Measurements from ENCODE around the gene RSRC1.

The RSRC1 gene

DNA sequence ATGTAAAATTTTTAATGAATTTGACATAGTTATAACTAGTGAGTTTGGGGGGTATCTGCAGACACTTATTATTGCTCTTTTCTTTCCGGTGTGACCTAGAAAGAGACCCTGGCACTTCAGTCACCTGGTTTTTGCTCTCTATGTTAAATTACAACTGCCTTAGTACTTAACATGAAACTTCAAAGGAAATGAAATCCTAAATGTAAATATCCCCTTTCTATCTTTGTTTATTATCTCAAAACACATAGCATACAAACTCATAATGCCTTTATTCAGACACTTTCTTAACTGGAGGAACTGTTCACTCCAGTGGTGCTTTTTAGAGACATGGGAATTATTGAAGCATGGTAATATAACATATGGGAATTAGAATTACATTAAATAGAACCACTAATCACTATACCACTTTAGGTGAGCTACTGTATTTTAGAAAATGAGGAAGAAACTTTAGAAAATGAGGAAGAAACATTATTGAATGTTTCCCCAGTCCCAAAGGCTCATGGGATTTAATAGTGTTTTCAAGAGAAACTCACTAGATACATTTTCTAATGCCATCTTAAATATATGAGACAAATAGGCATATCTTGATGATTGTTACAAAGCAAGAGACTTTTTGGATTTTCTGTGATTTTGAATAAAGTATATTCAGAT is 341.6 kb downstream of the RSRC1 start:
- no peak overlapping the region for H3K27ac ChIP-seq (ENCODE audit: low read depth, low read length)
- no CpG with 5 or more reads among the region's 1 CpG for WGBS (ENCODE audit: extremely low coverage, insufficient coverage, low lambda C conversion rate)
- no peaks in the 10 kb centered on the region for H3K79me1 ChIP-seq (ENCODE audit: low read length)
- H4K5ac ChIP-seq (ENCODE audit: low read length) = no peak overlapping the region
- no peaks in the 10 kb centered on the region for H3K4me1 ChIP-seq (ENCODE audit: control insufficient read depth, low read depth, low read length)
- DNase-seq = no peak
- H3K4me2 ChIP-seq (ENCODE audit: low read length) = no peak overlapping the region
- H3K27me3 ChIP-seq (ENCODE audit: insufficient read depth, low read length, poor library complexity) = no peaks in the 10 kb centered on the region
- H2BK5ac ChIP-seq (ENCODE audit: low read length) = no peak overlapping the region
- H3K4me3 ChIP-seq (ENCODE audit: low read length) = no peak overlapping the region
- no peaks in the 10 kb centered on the region for H3K36me3 ChIP-seq (ENCODE audit: control insufficient read depth, insufficient read depth, low read length)
- no peaks in the 10 kb centered on the region for H3K79me2 ChIP-seq (ENCODE audit: control insufficient read depth, insufficient read depth, low read length)
- no peak overlapping the region for H2AK5ac ChIP-seq (ENCODE audit: low read length)
- H4K8ac ChIP-seq (ENCODE audit: low read depth, low read length) = no peak overlapping the region
- H2BK15ac ChIP-seq (replicated peaks; ENCODE audit: low read depth) = no peak overlapping the region
- no peak overlapping the region for H3K56ac ChIP-seq (ENCODE audit: low read length)
- H3K23ac ChIP-seq (ENCODE audit: low read length) = no peak overlapping the region
- no peak overlapping the region for H3K9ac ChIP-seq (ENCODE audit: low read length)
- H2BK120ac ChIP-seq (ENCODE audit: low read depth, low read length) = no peak overlapping the region
- H3K4ac ChIP-seq (ENCODE audit: low read depth, low read length) = no peak overlapping the region
- no peak overlapping the region for H3K18ac ChIP-seq (ENCODE audit: low read length)

DNA sequence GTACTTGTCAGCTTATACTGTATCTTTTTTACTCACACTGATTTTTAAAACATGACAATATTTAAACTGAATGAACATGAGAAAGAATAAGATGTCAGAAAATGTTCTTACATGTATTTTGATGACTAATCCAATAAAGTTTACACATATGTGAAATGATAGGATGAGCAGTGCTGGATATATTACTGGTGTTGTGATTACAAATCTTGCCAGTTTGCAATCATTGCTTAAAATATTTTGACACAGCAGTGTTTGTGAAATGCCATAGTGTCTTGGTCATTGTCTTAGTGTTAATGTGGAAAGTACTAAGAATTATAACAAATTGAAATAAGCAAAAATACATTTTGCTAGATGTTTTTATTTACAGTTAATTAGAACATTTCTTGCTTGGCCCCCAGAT is 342.4 kb downstream of the RSRC1 start:
- Histone ChIP-seq H3K9ac (ENCODE audit: low read length) (no peak overlapping the region), H3K27me3 (ENCODE audit: insufficient read depth, low read length, poor library complexity) (no peaks in the 10 kb centered on the region), H4K5ac (ENCODE audit: low read length) (no peak overlapping the region), H3K36me3 (ENCODE audit: control insufficient read depth, insufficient read depth, low read length) (no peaks in the 10 kb centered on the region), H2BK120ac (ENCODE audit: low read depth, low read length) (no peak overlapping the region), H3K27ac (ENCODE audit: low read depth, low read length) (no peak overlapping the region), H4K8ac (ENCODE audit: low read depth, low read length) (no peak overlapping the region), H3K23ac (ENCODE audit: low read length) (no peak overlapping the region), H2AK5ac (ENCODE audit: low read length) (no peak overlapping the region), H3K4me2 (ENCODE audit: low read length) (no peak overlapping the region), H3K56ac (ENCODE audit: low read length) (no peak overlapping the region), H2BK5ac (ENCODE audit: low read length) (no peak overlapping the region), H3K4me1 (ENCODE audit: control insufficient read depth, low read depth, low read length) (no peaks in the 10 kb centered on the region), H3K4ac (ENCODE audit: low read depth, low read length) (no peak overlapping the region), H3K79me2 (ENCODE audit: control insufficient read depth, insufficient read depth, low read length) (no peaks in the 10 kb centered on the region), H2BK15ac (replicated peaks; ENCODE audit: low read depth) (no peak overlapping the region), H3K4me3 (ENCODE audit: low read length) (no peak overlapping the region), H3K18ac (ENCODE audit: low read length) (no peak overlapping the region), H3K79me1 (ENCODE audit: low read length) (no peaks in the 10 kb centered on the region)
- DNase-seq = no peak

DNA sequence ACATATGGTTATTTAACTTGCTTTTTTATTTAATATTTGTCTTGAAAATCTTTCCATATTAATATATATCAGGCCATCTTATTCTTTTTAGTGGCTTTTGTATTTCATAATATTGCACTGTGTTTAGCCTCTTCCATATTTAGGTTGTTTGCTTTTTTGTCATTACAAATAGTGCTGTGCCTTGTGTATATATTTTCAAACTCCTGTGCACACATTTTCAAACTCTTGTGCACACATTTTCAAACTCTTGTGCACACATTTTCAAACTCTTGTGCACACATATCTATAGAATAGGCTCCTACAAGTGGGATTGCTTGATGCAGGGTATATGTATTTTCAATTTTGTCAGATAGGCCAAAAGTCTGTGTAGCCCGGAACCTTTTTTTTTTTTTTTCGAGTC is 343.1 kb downstream of the RSRC1 start:
- Histone ChIP-seq H3K36me3 (ENCODE audit: control insufficient read depth, insufficient read depth, low read length) (no peaks in the 10 kb centered on the region), H3K4me3 (ENCODE audit: low read length) (no peak overlapping the region), H2BK15ac (replicated peaks; ENCODE audit: low read depth) (no peak overlapping the region), H3K4me2 (ENCODE audit: low read length) (no peak overlapping the region), H4K8ac (ENCODE audit: low read depth, low read length) (no peak overlapping the region), H3K79me1 (ENCODE audit: low read length) (no peaks in the 10 kb centered on the region), H3K27me3 (ENCODE audit: insufficient read depth, low read length, poor library complexity) (no peaks in the 10 kb centered on the region), H3K18ac (ENCODE audit: low read length) (no peak overlapping the region), H2BK5ac (ENCODE audit: low read length) (no peak overlapping the region), H3K56ac (ENCODE audit: low read length) (no peak overlapping the region), H2BK120ac (ENCODE audit: low read depth, low read length) (no peak overlapping the region), H4K5ac (ENCODE audit: low read length) (no peak overlapping the region), H3K23ac (ENCODE audit: low read length) (no peak overlapping the region), H3K79me2 (ENCODE audit: control insufficient read depth, insufficient read depth, low read length) (no peaks in the 10 kb centered on the region), H3K4me1 (ENCODE audit: control insufficient read depth, low read depth, low read length) (no peaks in the 10 kb centered on the region), H3K27ac (ENCODE audit: low read depth, low read length) (no peak overlapping the region), H3K4ac (ENCODE audit: low read depth, low read length) (no peak overlapping the region), H3K9ac (ENCODE audit: low read length) (no peak overlapping the region), H2AK5ac (ENCODE audit: low read length) (no peak overlapping the region)
- no CpG with 5 or more reads among the region's 2 CpGs for WGBS (ENCODE audit: extremely low coverage, insufficient coverage, low lambda C conversion rate)
- DNase-seq = no peak

DNA sequence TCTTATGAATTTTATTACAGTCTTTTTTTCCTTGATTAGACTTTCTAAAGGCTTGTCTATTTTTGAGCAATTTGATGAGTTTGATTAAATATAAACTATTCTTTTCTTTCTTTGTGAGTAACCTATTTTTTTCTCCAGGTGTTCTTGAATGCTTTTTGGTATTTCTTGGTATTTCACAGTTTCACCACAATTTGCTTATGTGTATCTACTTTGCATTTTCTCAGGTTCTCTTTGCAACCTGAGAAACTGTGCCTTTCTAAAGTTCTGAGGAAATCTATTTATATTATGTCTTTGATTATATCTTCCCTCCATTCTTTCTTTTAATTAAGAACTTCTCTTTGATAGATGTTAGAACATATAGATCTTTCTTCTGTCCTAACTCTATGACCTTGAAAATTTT is 344.0 kb downstream of the RSRC1 start:
- Histone ChIP-seq H3K4ac (ENCODE audit: low read depth, low read length) (no peak overlapping the region), H3K23ac (ENCODE audit: low read length) (no peak overlapping the region), H3K4me2 (ENCODE audit: low read length) (no peak overlapping the region), H2BK5ac (ENCODE audit: low read length) (no peak overlapping the region), H2BK15ac (replicated peaks; ENCODE audit: low read depth) (no peak overlapping the region), H2BK120ac (ENCODE audit: low read depth, low read length) (no peak overlapping the region), H3K18ac (ENCODE audit: low read length) (no peak overlapping the region), H3K79me2 (ENCODE audit: control insufficient read depth, insufficient read depth, low read length) (no peaks in the 10 kb centered on the region), H3K4me1 (ENCODE audit: control insufficient read depth, low read depth, low read length) (no peaks in the 10 kb centered on the region), H3K9ac (ENCODE audit: low read length) (no peak overlapping the region), H3K4me3 (ENCODE audit: low read length) (no peak overlapping the region), H2AK5ac (ENCODE audit: low read length) (no peak overlapping the region), H4K8ac (ENCODE audit: low read depth, low read length) (no peak overlapping the region), H3K27me3 (ENCODE audit: insufficient read depth, low read length, poor library complexity) (no peaks in the 10 kb centered on the region), H3K27ac (ENCODE audit: low read depth, low read length) (no peak overlapping the region), H4K5ac (ENCODE audit: low read length) (no peak overlapping the region), H3K36me3 (ENCODE audit: control insufficient read depth, insufficient read depth, low read length) (no peaks in the 10 kb centered on the region), H3K56ac (ENCODE audit: low read length) (no peak overlapping the region), H3K79me1 (ENCODE audit: low read length) (no peaks in the 10 kb centered on the region)
- no peak for DNase-seq

DNA sequence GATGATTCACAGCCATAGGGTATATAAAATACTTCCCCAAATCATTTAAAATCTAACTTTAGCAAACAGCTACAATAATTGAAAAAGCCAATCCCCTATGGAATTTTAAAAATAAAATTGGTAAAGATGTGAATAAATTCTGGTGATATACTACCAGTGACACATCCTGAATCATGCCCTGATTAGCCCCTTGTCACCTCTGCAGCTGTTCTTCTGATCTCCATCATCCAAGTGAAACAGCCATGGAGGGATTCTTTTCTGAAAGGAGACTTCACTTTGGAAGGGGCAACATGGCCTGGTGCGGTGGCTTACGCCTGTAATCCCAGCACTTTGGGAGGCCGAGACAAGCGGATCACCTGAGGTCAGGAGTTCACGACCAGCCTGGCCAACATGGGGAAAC is 345.5 kb downstream of the RSRC1 start:
- Histone ChIP-seq H2BK15ac (replicated peaks; ENCODE audit: low read depth) (no peak overlapping the region), H4K5ac (ENCODE audit: low read length) (no peak overlapping the region), H3K56ac (ENCODE audit: low read length) (no peak overlapping the region), H3K23ac (ENCODE audit: low read length) (no peak overlapping the region), H3K27me3 (ENCODE audit: insufficient read depth, low read length, poor library complexity) (no peaks in the 10 kb centered on the region), H3K79me2 (ENCODE audit: control insufficient read depth, insufficient read depth, low read length) (no peaks in the 10 kb centered on the region), H3K36me3 (ENCODE audit: control insufficient read depth, insufficient read depth, low read length) (no peaks in the 10 kb centered on the region), H3K4ac (ENCODE audit: low read depth, low read length) (no peak overlapping the region), H3K9ac (ENCODE audit: low read length) (no peak overlapping the region), H2BK5ac (ENCODE audit: low read length) (no peak overlapping the region), H3K4me2 (ENCODE audit: low read length) (no peak overlapping the region), H3K79me1 (ENCODE audit: low read length) (no peaks in the 10 kb centered on the region), H3K4me1 (ENCODE audit: control insufficient read depth, low read depth, low read length) (no peaks in the 10 kb centered on the region), H3K4me3 (ENCODE audit: low read length) (no peak overlapping the region), H2AK5ac (ENCODE audit: low read length) (no peak overlapping the region), H2BK120ac (ENCODE audit: low read depth, low read length) (no peak overlapping the region), H3K18ac (ENCODE audit: low read length) (no peak overlapping the region), H3K27ac (ENCODE audit: low read depth, low read length) (no peak overlapping the region), H4K8ac (ENCODE audit: low read depth, low read length) (no peak overlapping the region)
- no peak for DNase-seq
- WGBS (ENCODE audit: extremely low coverage, insufficient coverage, low lambda C conversion rate) = no CpG with 5 or more reads among the region's 5 CpGs

DNA sequence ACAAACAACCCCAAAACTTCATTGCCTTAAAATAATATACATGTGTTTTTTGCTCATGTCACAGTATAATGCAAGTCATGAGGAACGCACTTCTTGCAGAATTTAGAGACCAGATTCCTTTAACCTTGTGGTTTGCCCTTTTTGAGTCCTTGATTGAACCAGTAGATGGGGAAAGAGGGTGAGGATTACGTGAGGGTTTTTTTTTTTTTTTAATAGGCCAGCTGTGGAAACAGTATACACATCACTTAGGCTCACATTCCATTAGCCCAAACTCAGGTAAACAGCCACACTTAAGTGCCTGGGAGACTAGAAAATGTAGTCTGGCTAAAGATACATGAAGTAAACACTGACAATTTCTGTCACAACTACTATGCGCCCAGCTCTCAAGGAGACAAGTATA is 346.2 kb downstream of the RSRC1 start:
- H2BK120ac ChIP-seq (ENCODE audit: low read depth, low read length) = no peak overlapping the region
- H3K4me3 ChIP-seq (ENCODE audit: low read length) = no peak overlapping the region
- H2BK5ac ChIP-seq (ENCODE audit: low read length) = no peak overlapping the region
- H3K27me3 ChIP-seq (ENCODE audit: insufficient read depth, low read length, poor library complexity) = no peaks in the 10 kb centered on the region
- no peak overlapping the region for H2AK5ac ChIP-seq (ENCODE audit: low read length)
- no peak overlapping the region for H4K8ac ChIP-seq (ENCODE audit: low read depth, low read length)
- H3K27ac ChIP-seq (ENCODE audit: low read depth, low read length) = no peak overlapping the region
- no peak overlapping the region for H3K9ac ChIP-seq (ENCODE audit: low read length)
- no peak overlapping the region for H2BK15ac ChIP-seq (replicated peaks; ENCODE audit: low read depth)
- no peak overlapping the region for H3K23ac ChIP-seq (ENCODE audit: low read length)
- H3K56ac ChIP-seq (ENCODE audit: low read length) = no peak overlapping the region
- H3K18ac ChIP-seq (ENCODE audit: low read length) = no peak overlapping the region
- H3K4me1 ChIP-seq (ENCODE audit: control insufficient read depth, low read depth, low read length) = no peaks in the 10 kb centered on the region
- DNase-seq = no peak
- no peak overlapping the region for H3K4ac ChIP-seq (ENCODE audit: low read depth, low read length)
- H3K79me2 ChIP-seq (ENCODE audit: control insufficient read depth, insufficient read depth, low read length) = no peaks in the 10 kb centered on the region
- H4K5ac ChIP-seq (ENCODE audit: low read length) = no peak overlapping the region
- H3K79me1 ChIP-seq (ENCODE audit: low read length) = no peaks in the 10 kb centered on the region
- no peaks in the 10 kb centered on the region for H3K36me3 ChIP-seq (ENCODE audit: control insufficient read depth, insufficient read depth, low read length)
- WGBS (ENCODE audit: extremely low coverage, insufficient coverage, low lambda C conversion rate) = no CpG with 5 or more reads among the region's 3 CpGs
- H3K4me2 ChIP-seq (ENCODE audit: low read length) = no peak overlapping the region

All from mesendoderm (in vitro differentiated cells).